ENCODE measurements around the gene JMJD8. TPM values are rescaled to one million over a fixed set of nuclear protein-coding genes. Genes with fewer than 3 reads are reported as not detected.

The JMJD8 gene
- total RNA-seq, 1 experiment from 2014 or later = 33.4 TPM

- no peaks in the 10 kb centered on the region for H3K9me3 Mint-ChIP-seq (ENCODE audit: unreplicated experiment)
- H3K4me1 Mint-ChIP-seq (ENCODE audit: insufficient read depth, unreplicated experiment) = no peaks in the 10 kb centered on the region
- ChIA-PET POLR2A (interaction anchor here (0.6 kb wide), 1 partner anchor 56 kb away, joined by 3 read pairs; no protein-coding TSS in a partner anchor), CTCF (interaction anchor here (0.6 kb wide), 1 partner anchor 70 kb away, joined by 3 read pairs; the partner anchor contains the start of gene RAB40C)
- TF ChIP-seq CTCF (IDR thresholded peaks at IDR 0.05; ENCODE audit: unreplicated experiment) = peak; percentile 37
- H3K4me3 Mint-ChIP-seq (ENCODE audit: unreplicated experiment) = no peak overlapping the region
- DNase-seq (ENCODE audit: unreplicated experiment) = peak; percentile 71
- intact Hi-C loops (cut with micrococcal nuclease) = no loop called here
- no TSS peak for BruUV-seq (replicated peaks)
- no peak overlapping the region for H3K27ac Mint-ChIP-seq (ENCODE audit: low read depth, unreplicated experiment)
- H3K36me3 Mint-ChIP-seq (ENCODE audit: insufficient read depth, unreplicated experiment) = peaks cover 7% of the 10 kb centered on the region
- no peaks in the 10 kb centered on the region for H3K27me3 Mint-ChIP-seq (ENCODE audit: insufficient read depth, unreplicated experiment)
Observed at GRCh38 chr16:660459-661183, 23.5 kb downstream of the JMJD8 start.

- H3K27ac Mint-ChIP-seq (ENCODE audit: low read depth, unreplicated experiment) = no peak overlapping the region
- intact Hi-C loops (cut with micrococcal nuclease) = no loop called here
- BruUV-seq (replicated peaks) = no TSS peak
- H3K27me3 Mint-ChIP-seq (ENCODE audit: insufficient read depth, unreplicated experiment) = no peaks in the 10 kb centered on the region
- H3K4me1 Mint-ChIP-seq (ENCODE audit: insufficient read depth, unreplicated experiment) = no peaks in the 10 kb centered on the region
- no peak for DNase-seq (ENCODE audit: unreplicated experiment)
- no peak for TF ChIP-seq CTCF (IDR thresholded peaks at IDR 0.05; ENCODE audit: unreplicated experiment)
- ChIA-PET CTCF (interaction anchor here (0.6 kb wide), 1 partner anchor 70 kb away, joined by 3 read pairs; the partner anchor contains the start of gene RAB40C), POLR2A (interaction anchor here (0.6 kb wide), 1 partner anchor 56 kb away, joined by 3 read pairs; no protein-coding TSS in a partner anchor)
- H3K36me3 Mint-ChIP-seq (ENCODE audit: insufficient read depth, unreplicated experiment) = peaks cover 7% of the 10 kb centered on the region
- no peaks in the 10 kb centered on the region for H3K9me3 Mint-ChIP-seq (ENCODE audit: unreplicated experiment)
- H3K4me3 Mint-ChIP-seq (ENCODE audit: unreplicated experiment) = no peak overlapping the region
Observed at GRCh38 chr16:660132-660458, 24.0 kb downstream of the JMJD8 start.

- Mint-ChIP-seq H3K9me3 (ENCODE audit: unreplicated experiment) (no peaks in the 10 kb centered on the region), H3K4me3 (ENCODE audit: unreplicated experiment) (no peak overlapping the region), H3K27ac (ENCODE audit: low read depth, unreplicated experiment) (no peak overlapping the region), H3K36me3 (ENCODE audit: insufficient read depth, unreplicated experiment) (peaks cover 12% of the 10 kb centered on the region), H3K4me1 (ENCODE audit: insufficient read depth, unreplicated experiment) (no peaks in the 10 kb centered on the region), H3K27me3 (ENCODE audit: insufficient read depth, unreplicated experiment) (no peaks in the 10 kb centered on the region)
- CTCF ChIA-PET = interaction anchor here (0.6 to 0.7 kb wide), 2 partner anchors 16 to 69 kb away, joined by 3 read pairs; partner anchors contain the start of gene RAB40C
- DNase-seq (ENCODE audit: unreplicated experiment) = no peak
- no TSS peak for BruUV-seq (replicated peaks)
- TF ChIP-seq CTCF (IDR thresholded peaks at IDR 0.05; ENCODE audit: unreplicated experiment) = no peak
- intact Hi-C loops (cut with micrococcal nuclease) = no loop called here
- POLR2A ChIA-PET = no interaction called here
Observed at GRCh38 chr16:659618-660017, 24.5 kb downstream of the JMJD8 start.

- no peak for DNase-seq (ENCODE audit: unreplicated experiment)
- CTCF ChIA-PET = interaction anchor here (0.7 to 1.1 kb wide), 3 partner anchors 7 to 15 kb away, joined by 3 to 5 read pairs (median 3); no protein-coding TSS in a partner anchor
- intact Hi-C loops (cut with micrococcal nuclease) = no loop called here
- no peaks in the 10 kb centered on the region for H3K27me3 Mint-ChIP-seq (ENCODE audit: insufficient read depth, unreplicated experiment)
- H3K4me3 Mint-ChIP-seq (ENCODE audit: unreplicated experiment) = no peak overlapping the region
- no peak overlapping the region for H3K27ac Mint-ChIP-seq (ENCODE audit: low read depth, unreplicated experiment)
- no peak for TF ChIP-seq CTCF (IDR thresholded peaks at IDR 0.05; ENCODE audit: unreplicated experiment)
- BruUV-seq (replicated peaks) = no TSS peak
- H3K36me3 Mint-ChIP-seq (ENCODE audit: insufficient read depth, unreplicated experiment) = peaks cover 19% of the 10 kb centered on the region
- no peaks in the 10 kb centered on the region for H3K9me3 Mint-ChIP-seq (ENCODE audit: unreplicated experiment)
- no peaks in the 10 kb centered on the region for H3K4me1 Mint-ChIP-seq (ENCODE audit: insufficient read depth, unreplicated experiment)
- POLR2A ChIA-PET = no interaction called here
Observed at GRCh38 chr16:658679-659571, 25.2 kb downstream of the JMJD8 start.

Measured in MCF 10A (cell line).